HFF-Myc (cell line): ENCODE data around the gene PRLH.
"Not testable (repeated sequence)": the region's sequence is repeated elsewhere in the genome, so short reads cannot be mapped to it uniquely, and the experiment has no call there.

Experiments used
- DNase-seq: peaks from one replicate; pipeline ENCODE4 v3.0.0-alpha.2; 2011; ENCODE audit warnings: low read depth; ENCODE audit errors: extremely low read depth
- H3K4me3 ChIP-seq: replicated peaks from 2 replicates; pipeline ENCODE4 v1.5.1; 2011; ENCODE audit warnings: low read depth, mild to moderate bottlenecking, control low read depth, low read length
- TF ChIP-seq, protein P1 (sequence below): IDR thresholded peaks from 2 replicates; pipeline ENCODE4 v1.5.1; 2012; ENCODE audit warnings: mild to moderate bottlenecking, low read depth, low read length, control low read depth; ENCODE audit errors: missing control alignments

PRLH gene

DNA sequence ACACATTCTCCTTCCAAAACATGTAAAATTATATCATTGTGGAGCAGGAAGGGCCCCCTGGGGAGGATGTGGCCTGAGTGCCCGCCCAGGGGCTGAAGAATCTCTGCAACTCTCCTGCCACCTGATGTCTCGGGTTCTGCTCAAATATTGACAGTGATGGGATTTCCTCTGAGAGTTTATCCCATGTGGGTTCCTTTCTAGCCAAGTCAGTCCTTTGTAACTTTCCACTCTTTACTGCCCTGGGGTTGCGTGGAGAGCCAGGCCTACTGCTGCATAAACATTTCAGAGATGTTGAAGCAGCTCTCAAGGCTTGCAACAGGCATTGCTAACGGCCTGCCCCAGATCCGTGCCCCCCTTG lies 28.1 kb downstream of the PRLH start:
- no peak overlapping the region for H3K4me3 ChIP-seq
- TF ChIP-seq, protein P1, sequence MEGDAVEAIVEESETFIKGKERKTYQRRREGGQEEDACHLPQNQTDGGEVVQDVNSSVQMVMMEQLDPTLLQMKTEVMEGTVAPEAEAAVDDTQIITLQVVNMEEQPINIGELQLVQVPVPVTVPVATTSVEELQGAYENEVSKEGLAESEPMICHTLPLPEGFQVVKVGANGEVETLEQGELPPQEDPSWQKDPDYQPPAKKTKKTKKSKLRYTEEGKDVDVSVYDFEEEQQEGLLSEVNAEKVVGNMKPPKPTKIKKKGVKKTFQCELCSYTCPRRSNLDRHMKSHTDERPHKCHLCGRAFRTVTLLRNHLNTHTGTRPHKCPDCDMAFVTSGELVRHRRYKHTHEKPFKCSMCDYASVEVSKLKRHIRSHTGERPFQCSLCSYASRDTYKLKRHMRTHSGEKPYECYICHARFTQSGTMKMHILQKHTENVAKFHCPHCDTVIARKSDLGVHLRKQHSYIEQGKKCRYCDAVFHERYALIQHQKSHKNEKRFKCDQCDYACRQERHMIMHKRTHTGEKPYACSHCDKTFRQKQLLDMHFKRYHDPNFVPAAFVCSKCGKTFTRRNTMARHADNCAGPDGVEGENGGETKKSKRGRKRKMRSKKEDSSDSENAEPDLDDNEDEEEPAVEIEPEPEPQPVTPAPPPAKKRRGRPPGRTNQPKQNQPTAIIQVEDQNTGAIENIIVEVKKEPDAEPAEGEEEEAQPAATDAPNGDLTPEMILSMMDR, result no peak
- no peak for DNase-seq

DNA sequence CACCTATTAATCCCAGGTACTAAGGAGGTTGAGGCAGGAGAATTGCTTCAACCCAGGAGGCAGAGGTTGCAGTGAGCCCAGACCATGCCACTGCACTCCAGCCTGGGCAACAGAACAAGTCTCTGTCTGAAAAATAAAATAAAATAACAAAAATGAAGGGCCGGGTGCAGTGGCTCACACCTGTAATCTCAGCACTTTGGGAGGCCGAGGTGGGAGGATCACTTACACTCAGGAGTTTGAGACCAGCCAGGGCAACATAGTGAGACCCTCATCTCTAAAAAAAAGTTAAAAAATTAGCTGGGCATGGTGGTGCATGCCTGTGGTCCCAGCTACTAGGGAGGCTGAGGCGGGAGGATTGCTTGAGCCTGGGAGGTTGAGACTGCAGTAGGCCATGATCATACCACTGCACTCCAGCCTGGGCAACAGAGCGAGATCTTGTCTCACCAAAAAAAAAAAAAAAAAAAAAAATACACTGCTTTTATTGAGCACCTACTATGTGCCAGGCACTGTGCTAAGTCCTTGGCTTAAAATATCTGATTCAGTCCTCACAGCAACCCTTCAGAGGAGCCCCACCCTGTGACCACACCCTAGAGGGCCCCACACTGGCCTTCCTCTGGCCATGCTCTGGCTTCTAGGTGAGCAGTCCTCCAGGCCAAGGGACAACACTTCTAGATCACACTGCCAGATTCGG lies 29.6 kb downstream of the PRLH start:
- not testable (repeated sequence) for H3K4me3 ChIP-seq, DNase-seq

DNA sequence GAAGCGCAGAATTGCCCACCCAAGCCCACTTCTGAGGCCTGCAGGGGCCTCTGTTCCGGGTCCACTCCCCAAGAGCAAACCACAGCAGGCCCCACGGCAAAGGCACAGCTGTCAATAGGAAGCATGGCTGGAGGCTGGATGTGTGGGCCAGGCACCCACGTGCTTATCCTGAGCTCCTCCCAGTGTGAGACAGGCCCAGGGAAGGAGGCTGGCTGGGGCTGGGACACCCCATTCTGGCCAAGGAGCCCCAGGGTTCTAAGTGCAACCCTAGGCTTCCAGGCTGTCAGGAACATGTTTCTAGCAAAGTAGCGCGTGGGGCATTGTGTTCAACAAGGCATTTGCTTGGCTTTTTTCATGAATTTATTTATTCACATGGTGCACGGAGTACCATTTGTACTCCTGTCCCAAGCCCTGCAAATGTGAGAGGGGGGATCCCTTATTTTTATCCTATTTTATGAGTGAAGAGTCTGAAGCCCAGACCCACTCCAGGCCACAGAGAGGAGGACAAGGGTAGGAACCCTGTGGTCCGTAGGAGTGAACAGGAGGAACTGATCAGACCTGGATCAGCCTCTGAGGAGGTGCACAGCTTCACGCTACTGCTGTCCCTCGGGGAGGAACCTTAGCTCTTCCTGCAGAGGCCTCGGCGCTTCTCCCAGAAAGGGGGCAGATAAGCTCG lies 30.3 kb downstream of the PRLH start:
- no peak overlapping the region for H3K4me3 ChIP-seq
- DNase-seq, result no peak
- TF ChIP-seq, protein P1, result no peak

DNA sequence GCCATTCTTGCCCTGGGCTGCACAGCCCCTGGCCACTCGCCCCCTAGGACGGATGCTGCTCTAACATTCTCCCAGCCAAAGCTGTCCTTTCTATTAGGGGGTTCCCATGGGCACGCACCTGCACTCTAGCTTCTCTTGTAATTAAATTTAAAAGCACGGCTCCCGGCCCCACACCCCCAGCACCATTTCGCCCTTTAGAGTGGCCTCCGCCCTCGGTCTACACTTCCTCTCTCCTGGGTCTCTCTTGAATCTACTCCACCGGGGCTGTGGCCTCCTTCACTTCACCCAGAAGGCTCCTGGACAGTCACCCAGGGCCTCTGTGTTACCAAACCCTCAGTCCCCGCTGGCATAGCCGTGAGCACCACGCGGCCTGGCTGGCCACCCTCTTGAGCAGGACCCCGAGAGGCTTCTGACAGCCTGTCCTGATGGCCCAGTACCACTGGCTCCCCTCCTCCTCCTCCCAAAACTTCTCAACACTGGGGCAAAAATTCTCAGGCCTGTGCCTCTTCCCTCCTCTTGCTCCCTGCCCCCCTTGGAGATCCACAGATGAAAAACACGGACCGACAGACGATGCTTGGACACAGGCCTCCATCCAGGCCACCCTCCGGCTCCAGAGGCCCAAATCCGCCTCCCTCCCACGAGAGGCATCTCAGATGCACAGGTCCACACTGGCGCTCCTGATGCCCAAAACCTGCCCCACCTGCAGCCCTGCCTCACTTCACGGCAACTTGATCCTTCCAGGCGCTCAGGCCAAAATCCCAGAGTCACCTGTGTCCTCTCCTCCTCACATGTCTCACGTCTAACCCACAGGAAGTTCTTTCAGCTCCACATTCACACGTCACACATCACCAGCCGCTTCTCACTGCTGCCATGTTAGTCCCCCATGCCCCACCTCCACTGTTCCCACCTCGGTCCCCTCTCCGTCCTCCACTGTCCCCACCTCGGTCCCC lies 31.1 kb downstream of the PRLH start:
- no peak overlapping the region for H3K4me3 ChIP-seq
- DNase-seq, result no peak
- TF ChIP-seq, protein P1, result no peak

DNA sequence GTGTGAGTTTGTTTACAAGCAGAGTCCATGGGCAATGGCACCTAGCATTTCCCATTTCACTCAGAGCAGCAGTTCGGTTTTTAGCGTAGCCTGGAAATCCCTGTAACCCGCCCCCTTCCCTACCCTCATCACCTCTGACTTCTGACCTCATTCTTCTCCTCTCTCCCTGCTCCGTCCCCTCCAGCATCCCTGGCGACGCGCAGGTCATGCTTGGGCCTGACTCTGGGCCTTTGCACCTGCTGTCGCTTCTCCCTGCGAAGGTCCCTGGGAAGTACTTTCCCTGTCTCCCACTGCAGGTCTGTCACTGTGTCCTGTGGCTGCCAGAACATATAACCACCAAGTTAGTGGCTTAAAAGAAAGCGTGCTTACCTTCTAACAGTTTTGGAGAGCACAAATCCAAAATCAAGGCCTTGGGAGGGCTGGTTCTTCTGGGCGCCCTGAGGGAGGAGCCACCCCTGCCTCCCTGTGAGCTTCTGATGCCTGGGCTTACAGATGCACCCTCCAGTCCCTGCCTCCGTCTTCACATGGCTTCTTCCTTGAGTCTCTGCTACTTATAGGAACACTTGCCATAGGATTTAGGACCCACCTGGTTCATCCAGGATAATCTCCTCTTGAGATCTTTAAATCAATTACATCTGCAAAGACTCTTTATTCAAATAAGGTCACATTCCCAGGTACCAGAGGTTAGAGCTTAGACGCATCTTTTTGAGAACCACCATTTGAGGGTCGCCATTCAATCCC lies 32.3 kb downstream of the PRLH start:
- no peak for DNase-seq
- TF ChIP-seq, protein P1, result no peak
- no peak overlapping the region for H3K4me3 ChIP-seq

DNA sequence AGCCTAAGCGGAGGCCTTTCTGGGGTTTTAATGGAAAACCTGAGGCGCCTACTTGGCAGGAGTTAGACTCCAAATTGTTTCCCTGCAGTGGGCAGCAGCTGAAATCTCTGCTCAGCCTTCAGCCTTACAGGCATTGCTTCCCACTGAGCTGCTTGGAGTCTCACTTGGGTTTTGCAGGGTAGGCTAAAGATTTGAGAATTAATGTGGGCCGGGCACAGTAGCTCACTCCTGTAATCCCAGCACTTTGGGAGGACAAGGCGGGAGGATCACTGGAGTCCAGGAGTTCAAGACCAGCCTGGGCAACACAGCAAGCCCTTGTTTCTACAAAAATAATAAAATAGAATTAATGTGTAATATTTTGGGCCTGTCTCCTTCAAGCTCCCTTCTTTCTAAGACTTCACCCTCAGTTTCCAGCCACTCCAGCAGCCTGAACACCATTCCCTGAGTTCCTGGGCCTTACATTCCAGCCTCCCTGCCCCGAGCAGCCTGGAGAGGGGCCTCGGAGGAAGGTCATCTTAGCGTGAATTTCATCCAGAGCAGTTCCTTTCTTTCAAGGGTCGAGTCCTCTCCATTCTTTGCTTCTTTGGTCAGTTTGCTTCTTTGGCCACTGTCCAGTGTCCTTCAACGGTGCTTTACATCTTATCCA lies 33.2 kb downstream of the PRLH start:
- H3K4me3 ChIP-seq, result no peak overlapping the region
- no peak for DNase-seq
- TF ChIP-seq, protein P1, result no peak
